Activated naive CD4-positive, alpha-beta T cell treated with anti-CD3 and anti-CD28 coated beads, Interleukin-2, amount 50 U/mL, for 72 hours (primary cell): ENCODE measurements around the gene RNF26. TPM values are rescaled to one million over a fixed set of nuclear protein-coding genes. Genes with fewer than 3 reads are reported as not detected.

Experiments used
- ATAC-seq, 2 donors: fragments of 150-1000 bp; cut with Tn5 transposase; 2 replicates each; pipeline ENCODE4 v1.10.0; 2021; ENCODE audit warnings: mild to moderate bottlenecking in 2 of 2, moderate library complexity in 2 of 2
- DNase-seq, 2 donors: peaks; one replicate each; pipeline ENCODE4 v3.0.0; 2021 to 2022; ENCODE audit warnings: low spot score in 2 of 2
- H3K27ac Mint-ChIP-seq, 2 donors: one replicate each; pipeline ENCODE4 v1.8.0; 2022; ENCODE audit warnings: mild to moderate bottlenecking in 2 of 2, mixed read lengths in 2 of 2
- H3K36me3 Mint-ChIP-seq, 2 donors: one replicate each; pipeline ENCODE4 v1.8.0; 2022; ENCODE audit warnings: mixed read lengths in 2 of 2
- H3K9me3 Mint-ChIP-seq, 2 donors: one replicate each; pipeline ENCODE4 v1.8.0; 2022; ENCODE audit warnings: mixed read lengths in 2 of 2
- total RNA-seq, 2 donors: library from RNA; stranded (reverse); gene quantifications; one replicate each; pipeline ENCODE4 v1.2.3, GENCODE V29; 2022

The RNF26 gene
- total RNA-seq, 2 donors from 2014 or later: 37.6 to 38.8 TPM

DNA sequence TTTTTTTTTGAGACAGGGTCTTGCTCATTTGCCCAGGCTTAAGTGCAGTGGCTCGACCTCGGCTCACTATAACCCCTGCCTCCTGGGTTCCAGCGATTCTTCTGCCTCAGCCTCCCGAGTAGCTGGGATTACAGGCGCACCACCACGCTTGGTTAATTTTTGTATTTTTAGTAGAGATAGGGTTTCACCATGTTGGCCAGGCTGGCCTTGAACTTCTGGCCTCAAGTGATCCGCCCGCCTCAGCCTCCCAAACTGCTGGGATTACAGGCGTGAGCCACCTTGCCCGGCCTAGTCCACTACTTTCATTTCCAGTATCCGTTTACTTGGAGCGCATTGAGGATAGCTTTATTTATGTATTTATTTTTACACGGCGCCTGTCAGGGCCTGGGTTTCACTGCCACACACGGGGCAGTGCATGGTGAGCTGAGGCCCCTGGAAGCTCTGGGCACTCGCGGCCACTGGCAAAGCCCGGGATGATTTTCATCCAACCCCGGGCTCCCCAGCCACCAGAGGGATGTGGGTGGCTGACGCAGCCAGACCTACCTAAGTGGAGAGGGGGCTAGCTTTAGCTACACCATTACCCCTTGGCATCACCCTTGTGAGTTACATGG, 11.3 kb upstream of the RNF26 start:
- ATAC-seq (no peak), DNase-seq (peak in 1 of 2 donors; percentile 46)
- H3K9me3 Mint-ChIP-seq: no peaks in the 10 kb centered on the region
- no peak overlapping the region for H3K27ac Mint-ChIP-seq
- no peaks in the 10 kb centered on the region for H3K36me3 Mint-ChIP-seq

DNA sequence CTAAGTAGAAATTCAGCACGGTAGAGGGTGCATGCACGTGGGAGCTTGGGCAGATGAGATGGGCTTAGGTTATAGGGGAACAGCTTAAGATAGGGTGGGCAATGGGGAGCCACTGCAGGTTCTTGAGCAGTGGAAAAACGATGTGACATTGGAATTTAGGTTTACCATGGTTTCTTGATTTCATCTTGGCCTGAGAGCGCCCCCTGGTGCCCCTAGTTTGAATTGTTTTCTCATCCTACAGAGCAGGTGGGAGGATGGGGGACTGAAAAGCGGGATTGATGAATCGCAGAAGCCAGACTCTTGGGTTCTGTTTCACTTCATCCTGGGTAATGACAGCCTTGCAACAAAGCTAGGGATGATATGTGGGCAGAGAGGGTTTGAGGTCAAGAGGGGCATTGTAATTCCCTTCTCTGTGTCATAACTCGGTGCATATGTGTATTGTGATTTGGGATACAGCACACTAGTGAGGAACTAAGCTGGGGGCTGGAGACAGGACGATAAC, 10.7 kb upstream of the RNF26 start:
- ATAC-seq (peak; percentile 10 to 30), DNase-seq (peak; percentile 73 to 89)
- Mint-ChIP-seq H3K27ac (no peak overlapping the region), H3K36me3 (no peaks in the 10 kb centered on the region), H3K9me3 (no peaks in the 10 kb centered on the region)

DNA sequence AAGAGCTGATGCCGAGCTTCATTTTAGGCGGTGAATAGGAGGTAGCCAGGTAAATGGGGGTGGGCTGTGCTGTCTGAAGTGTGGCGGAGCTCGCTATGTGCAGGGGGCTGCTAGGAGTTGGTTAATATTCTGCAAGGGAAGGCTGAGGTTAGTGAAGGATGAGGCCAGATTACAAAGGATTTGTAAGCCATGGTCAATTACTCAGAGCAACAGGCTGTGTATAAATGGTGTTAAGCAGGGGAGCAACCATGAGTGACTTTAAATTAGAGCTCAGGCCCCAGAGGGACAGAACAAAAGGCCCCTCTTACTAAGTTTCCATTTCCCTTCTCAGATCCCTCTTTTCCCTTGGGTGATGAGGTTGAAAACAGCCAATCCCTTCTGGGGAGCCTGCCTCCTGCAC, 10.1 kb upstream of the RNF26 start:
- Mint-ChIP-seq H3K36me3 (no peaks in the 10 kb centered on the region), H3K9me3 (no peaks in the 10 kb centered on the region), H3K27ac (no peak overlapping the region)
- no peak for ATAC-seq
- no peak for DNase-seq

DNA sequence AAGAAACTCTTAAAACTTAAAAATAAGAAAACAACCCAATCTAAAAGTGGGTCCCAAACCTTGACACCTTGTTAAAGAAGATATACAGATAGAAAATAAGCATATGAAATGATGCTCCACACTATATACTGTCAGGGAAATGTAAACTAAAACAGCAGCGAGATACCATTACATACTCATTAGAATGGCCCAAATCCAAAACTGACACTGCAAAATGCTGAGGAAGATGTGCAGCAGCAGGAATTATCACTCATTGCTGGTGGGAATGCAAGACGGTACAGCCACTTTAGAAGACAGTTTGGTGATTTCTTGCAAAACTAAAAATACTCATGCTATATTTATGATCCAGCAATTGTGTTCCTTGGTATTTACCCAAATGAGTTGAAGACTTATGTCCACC, 5.0 kb upstream of the RNF26 start:
- H3K9me3 Mint-ChIP-seq: no peaks in the 10 kb centered on the region
- ATAC-seq (no peak), DNase-seq (no peak)
- H3K36me3 Mint-ChIP-seq: no peaks in the 10 kb centered on the region
- H3K27ac Mint-ChIP-seq: no peak overlapping the region

DNA sequence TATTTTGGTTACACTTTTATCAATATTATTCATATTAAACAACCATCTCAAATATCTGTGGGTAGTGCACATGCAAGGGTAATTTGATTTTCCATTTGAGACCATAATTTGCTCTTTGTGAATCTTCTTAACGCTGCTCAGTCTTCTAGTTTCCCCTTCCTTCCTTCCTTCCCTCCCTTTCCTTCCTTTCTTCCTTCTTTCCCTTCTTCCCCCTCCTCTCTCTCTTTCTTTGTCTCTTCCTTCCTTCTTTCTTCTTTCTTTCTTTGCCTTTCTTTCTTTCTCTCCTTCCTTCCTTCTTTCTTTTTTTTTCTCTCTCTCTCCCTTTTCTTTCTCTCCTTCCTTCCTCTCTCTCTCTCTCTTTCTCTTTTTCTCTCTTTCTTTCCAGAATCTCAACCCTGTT, 4.1 kb upstream of the RNF26 start:
- DNase-seq (no peak), ATAC-seq (no peak)
- no peaks in the 10 kb centered on the region for H3K9me3 Mint-ChIP-seq
- H3K27ac Mint-ChIP-seq: no peak overlapping the region
- peaks cover 8% of the 10 kb centered on the region in 2 donors for H3K36me3 Mint-ChIP-seq

DNA sequence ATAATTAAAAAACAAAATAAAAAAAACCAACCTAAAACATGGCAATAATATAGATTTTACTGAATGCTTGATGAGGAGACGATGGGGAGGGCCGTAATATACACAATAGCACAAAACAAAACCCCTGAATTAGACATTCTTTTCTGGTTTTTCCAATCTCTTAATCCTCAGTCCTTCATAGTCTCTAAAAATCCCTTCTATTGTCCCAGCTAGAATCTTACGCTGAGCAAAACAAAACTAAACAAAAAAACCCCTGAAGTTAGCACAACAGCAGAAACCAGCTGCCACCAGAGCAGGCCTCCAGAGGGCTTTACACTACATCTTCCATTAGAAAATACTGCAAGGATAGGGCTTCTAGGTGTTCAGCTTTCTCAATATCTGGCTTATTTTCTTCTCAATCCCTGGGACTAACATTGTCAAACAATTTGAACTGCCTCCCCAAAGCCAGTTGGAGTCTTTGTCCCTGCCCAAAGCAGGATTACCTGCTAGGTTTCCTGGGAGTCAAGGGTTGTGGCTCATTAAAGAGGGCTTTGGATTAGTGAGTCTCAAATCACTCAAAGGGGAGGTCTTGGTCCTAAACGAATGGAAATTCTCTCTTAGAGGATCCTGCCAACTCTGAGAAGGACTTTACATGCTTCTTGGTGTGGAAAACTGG, 2.1 kb upstream of the RNF26 start:
- peak overlapping the region; percentile 6 to 91 for H3K27ac Mint-ChIP-seq
- ATAC-seq: no peak

DNA sequence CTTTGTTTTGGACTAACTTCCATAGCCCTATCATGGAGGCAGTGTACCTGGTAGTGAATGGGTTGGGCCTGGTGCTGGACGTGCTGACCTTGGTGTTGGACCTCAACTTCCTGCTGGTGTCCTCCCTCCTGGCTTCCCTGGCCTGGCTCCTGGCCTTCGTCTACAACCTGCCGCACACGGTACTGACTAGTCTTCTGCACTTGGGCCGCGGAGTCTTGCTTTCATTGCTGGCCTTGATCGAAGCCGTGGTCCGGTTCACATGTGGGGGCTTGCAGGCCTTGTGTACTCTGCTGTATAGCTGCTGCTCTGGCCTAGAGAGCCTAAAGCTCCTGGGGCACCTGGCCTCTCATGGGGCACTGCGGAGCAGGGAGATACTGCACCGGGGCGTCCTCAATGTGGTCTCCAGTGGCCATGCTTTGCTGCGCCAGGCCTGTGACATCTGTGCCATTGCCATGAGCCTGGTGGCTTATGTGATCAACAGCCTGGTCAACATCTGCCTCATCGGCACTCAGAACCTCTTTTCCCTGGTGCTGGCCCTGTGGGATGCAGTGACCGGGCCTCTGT, 846 bp downstream of the RNF26 start:
- no peaks in the 10 kb centered on the region for H3K9me3 Mint-ChIP-seq
- peak overlapping the region; percentile 91 to 100 for H3K27ac Mint-ChIP-seq
- DNase-seq (no peak), ATAC-seq (no peak)
- peaks cover 8 to 18% of the 10 kb centered on the region in 2 donors for H3K36me3 Mint-ChIP-seq

More for the DNA sequence above, 2.1 kb upstream of the RNF26 start:
- DNase-seq: no peak
- H3K36me3 Mint-ChIP-seq: peaks cover 8 to 13% of the 10 kb centered on the region in 2 donors
- H3K9me3 Mint-ChIP-seq: no peaks in the 10 kb centered on the region

DNA sequence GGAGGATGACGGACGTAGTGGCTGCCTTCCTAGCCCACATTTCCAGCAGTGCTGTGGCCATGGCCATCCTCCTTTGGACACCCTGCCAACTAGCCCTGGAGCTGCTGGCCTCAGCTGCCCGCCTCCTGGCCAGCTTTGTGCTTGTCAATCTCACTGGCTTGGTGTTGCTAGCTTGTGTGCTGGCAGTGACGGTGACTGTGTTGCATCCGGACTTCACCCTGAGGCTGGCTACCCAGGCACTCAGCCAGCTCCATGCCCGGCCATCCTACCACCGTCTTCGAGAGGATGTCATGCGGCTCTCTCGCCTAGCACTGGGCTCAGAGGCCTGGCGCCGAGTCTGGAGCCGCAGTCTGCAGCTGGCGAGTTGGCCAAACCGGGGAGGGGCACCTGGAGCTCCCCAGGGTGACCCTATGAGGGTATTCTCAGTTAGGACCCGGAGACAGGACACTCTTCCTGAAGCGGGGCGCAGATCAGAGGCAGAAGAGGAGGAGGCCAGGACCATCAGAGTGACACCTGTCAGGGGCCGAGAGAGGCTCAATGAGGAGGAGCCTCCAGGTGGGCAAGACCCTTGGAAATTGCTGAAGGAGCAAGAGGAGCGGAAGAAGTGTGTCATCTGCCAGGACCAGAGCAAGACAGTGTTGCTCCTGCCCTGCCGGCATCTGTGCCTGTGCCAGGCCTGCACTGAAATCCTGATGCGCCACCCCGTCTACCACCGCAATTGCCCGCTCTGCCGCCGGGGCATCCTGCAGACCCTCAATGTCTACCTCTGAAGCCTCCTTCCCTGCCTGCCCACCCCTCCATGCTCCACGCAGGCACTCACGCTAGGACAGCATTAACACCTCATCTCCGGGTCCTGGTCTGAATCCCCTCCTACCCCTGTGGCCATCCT, 1.6 kb downstream of the RNF26 start:
- Mint-ChIP-seq H3K9me3 (no peaks in the 10 kb centered on the region), H3K27ac (peak overlapping the region; percentile 91 to 100)
- ATAC-seq: no peak

DNA sequence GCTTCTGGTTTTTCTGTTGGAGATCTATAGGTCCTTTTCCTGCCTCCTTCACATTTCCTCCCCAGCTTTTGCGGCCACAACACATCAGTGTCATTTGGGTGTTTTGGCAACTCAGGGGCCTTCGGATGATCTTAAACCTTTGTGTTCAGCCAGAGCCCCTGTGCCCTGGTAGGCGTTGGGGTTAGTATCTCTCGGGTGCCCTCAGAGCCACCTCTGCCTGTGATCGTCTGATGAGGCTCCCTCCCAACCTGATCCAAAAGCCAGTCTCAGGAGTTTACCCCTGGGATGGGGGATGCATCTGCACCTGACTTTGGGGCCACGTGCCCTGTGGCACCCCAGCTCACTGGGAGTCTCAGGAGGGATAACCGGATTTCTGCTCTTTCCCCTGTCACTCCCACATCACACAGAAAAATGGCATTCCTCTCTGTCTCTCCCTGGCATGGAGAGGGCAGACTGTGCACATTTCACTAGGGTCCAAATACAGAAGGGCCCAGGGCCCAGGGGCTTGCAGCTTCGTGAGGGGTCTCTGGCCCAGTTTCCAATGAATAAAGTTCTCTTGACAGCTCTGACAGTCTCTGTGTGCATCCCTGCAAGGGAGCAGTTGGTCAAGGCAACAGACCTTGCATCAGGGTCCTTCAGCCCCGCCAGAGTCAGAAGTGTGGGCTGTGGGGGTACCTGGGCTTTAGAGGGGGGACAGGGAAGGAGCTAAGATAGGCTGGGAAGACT, 2.6 kb downstream of the RNF26 start:
- no peak overlapping the region for H3K27ac Mint-ChIP-seq
- no peaks in the 10 kb centered on the region for H3K9me3 Mint-ChIP-seq
- DNase-seq (no peak), ATAC-seq (no peak)
- peaks cover 8 to 18% of the 10 kb centered on the region in 2 donors for H3K36me3 Mint-ChIP-seq

More for the DNA sequence above, 1.6 kb downstream of the RNF26 start:
- H3K36me3 Mint-ChIP-seq: peaks cover 8 to 18% of the 10 kb centered on the region in 2 donors
- DNase-seq: no peak

DNA sequence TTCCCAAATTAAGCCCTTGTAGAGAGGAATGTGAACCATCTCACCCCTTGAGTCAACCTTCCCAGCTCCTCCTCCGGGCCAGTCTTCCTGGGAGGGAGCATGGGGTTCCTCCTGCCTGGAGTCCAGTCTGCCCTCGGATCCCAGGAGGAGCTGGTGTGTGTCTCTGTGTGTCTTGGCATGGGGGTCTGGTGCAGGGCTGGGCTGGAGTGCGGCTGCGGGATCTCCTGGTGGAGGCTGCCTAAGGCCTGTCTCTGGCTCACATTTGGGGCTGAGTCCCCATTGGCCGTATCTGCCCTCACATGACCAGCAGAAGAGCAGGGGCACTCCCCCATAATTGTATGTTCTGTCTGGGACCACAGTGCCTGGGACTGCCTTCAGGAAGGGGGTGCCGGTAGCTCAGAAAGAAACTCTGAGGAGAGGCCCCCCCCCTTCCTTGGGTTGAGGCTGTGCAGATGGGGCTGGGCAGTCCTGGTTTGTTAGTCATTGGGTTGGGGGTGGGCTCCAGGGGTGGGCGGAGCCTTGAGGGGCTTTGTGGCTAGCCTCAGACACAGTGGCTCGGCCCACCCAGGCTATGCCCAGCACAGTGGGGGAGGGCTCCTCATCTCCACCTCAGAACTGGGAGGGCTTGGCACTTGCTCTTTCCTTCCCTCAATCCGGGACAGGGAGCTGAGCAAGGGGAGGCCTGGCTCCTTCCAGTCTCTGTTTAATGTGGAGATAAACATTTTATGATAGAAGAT, 3.4 kb downstream of the RNF26 start:
- H3K27ac Mint-ChIP-seq: no peak overlapping the region
- DNase-seq (no peak), ATAC-seq (no peak)
- H3K36me3 Mint-ChIP-seq: peaks cover 8 to 18% of the 10 kb centered on the region in 2 donors
- H3K9me3 Mint-ChIP-seq: no peaks in the 10 kb centered on the region

DNA sequence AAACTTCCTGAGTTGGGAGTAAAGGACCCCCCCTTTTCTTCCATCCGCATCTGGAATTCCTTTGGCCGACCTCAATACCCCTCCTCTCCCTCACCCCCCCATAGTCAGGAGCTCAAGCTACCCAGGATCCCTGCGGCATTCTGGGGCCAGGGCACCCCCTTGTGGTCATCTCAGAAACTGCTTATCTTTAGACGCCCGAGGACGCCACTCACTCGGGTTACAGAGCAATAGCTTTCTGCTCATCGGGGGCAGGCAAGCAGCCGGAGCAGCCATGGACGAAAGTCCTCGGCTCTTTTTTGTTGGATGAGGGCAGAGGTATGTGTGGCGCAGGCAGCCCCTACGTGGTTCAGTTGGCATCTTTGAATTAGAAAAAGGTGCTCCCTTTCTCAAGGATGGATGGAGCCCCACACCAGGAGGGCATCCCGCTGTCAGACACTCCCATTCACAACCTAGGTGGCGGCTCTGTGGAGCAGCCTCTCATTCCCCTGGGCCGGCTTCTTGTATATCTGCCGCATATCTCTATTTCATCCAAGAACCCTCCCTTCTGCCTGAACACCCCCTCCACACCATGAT, 4.1 kb downstream of the RNF26 start:
- H3K27ac Mint-ChIP-seq: no peak overlapping the region

DNA sequence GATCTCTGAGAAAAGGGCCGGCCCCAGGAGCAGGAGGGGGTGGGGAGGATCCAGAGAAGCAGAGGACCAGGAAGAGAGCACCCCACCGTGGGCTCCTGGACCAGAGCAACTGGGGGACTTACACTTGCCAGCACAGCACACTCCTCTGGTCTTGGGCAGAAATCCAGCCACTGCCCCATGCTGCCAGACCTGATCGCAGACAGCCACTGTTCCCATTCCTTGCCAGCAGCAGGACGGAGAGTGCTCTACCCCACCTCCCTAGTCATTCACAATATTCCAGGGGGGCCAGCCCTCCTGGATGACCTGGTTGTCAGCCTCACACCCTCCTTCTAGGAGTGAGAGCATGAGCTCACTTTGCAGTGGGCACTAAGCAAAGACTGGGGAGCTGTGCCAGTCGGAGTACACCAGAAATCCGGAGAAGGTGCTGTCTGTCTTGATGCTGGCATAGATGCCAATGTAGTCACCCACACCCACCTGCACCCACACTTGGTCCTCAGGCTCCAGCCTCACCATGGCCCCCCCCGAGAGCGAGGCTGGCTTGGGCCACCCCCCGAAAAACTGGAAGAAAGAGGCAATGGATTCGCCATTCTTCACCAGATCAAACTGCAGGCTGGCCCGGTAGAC, 4.8 kb downstream of the RNF26 start:
- ATAC-seq: no peak
- DNase-seq: no peak
- H3K36me3 Mint-ChIP-seq: peaks cover 8 to 18% of the 10 kb centered on the region in 2 donors
- no peak overlapping the region for H3K27ac Mint-ChIP-seq
- H3K9me3 Mint-ChIP-seq: no peaks in the 10 kb centered on the region

More for the DNA sequence above, 4.1 kb downstream of the RNF26 start:
- peaks cover 8 to 18% of the 10 kb centered on the region in 2 donors for H3K36me3 Mint-ChIP-seq
- no peaks in the 10 kb centered on the region for H3K9me3 Mint-ChIP-seq
- DNase-seq: peak in 1 of 2 donors; percentile 82
- peak; percentile 25 to 45 for ATAC-seq

DNA sequence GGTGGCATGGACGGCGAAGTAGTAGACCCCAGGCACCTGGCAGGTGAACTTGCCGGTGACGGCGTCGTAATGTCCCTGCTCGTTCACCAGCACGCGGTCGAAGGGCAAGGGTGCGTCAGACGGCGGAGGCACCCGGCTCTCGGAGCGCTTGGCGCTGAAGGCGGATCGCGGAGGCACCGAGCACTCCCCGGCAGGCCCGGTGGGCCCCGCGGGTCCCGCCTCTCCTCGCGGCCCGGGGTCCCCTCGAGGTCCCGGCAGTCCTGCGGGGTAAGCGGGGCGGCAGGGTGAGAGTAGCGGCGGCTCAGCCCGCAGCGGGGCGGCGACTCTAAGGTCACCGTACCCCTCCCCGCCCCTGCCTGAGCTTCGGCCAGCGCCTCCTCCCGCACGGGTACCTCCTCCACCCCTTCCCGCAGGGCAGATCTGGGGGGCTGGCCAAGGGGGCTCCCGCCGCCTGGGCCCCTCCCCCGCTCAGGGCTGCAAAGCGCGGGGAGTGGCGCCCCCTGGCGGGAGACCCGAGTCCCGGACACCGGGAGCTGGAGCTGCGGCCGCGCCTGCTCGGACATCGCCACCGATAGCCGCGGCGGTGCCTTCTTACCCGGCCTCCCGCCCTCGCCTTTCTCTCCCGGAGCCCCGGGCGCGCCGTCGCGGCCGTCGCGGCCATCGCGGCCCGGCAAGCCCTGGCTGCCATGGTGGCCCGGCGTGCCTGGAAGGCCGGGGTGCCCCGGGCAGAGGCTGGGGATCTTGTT, 5.4 kb downstream of the RNF26 start:
- Mint-ChIP-seq H3K27ac (no peak overlapping the region), H3K9me3 (no peaks in the 10 kb centered on the region), H3K36me3 (peaks cover 4 to 15% of the 10 kb centered on the region in 2 donors)
- DNase-seq: peak in 1 of 2 donors; percentile 72
- peak; percentile 30 to 44 for ATAC-seq
